Panc1 (cell line): ENCODE results near the gene FILIP1L.

Experiments
- POLR2AphosphoS5 ChIP-seq: IDR thresholded peaks from 2 replicates; pipeline ENCODE4 v1.6.1; 2012; ENCODE audit warnings: mild to moderate bottlenecking, low read depth, low read length, moderate library complexity
- SIN3A ChIP-seq: IDR thresholded peaks from 2 replicates; pipeline ENCODE4 v1.6.1; 2012; ENCODE audit warnings: low read depth, mild to moderate bottlenecking, low read length, moderate library complexity, borderline replicate concordance; ENCODE audit not compliant: insufficient read depth
- TCF7L2 ChIP-seq: IDR thresholded peaks from 2 replicates; pipeline ENCODE4 v1.6.1; 2011; ENCODE audit warnings: mild to moderate bottlenecking, low read depth, low read length, inconsistent platforms
- TF ChIP-seq, protein P1 (sequence below): fragments of 450-650 bp; IDR thresholded peaks from 2 replicates; pipeline ENCODE4 v1.5.1; 2017; ENCODE audit warnings: mild to moderate bottlenecking

- TF ChIP-seq, protein P1, sequence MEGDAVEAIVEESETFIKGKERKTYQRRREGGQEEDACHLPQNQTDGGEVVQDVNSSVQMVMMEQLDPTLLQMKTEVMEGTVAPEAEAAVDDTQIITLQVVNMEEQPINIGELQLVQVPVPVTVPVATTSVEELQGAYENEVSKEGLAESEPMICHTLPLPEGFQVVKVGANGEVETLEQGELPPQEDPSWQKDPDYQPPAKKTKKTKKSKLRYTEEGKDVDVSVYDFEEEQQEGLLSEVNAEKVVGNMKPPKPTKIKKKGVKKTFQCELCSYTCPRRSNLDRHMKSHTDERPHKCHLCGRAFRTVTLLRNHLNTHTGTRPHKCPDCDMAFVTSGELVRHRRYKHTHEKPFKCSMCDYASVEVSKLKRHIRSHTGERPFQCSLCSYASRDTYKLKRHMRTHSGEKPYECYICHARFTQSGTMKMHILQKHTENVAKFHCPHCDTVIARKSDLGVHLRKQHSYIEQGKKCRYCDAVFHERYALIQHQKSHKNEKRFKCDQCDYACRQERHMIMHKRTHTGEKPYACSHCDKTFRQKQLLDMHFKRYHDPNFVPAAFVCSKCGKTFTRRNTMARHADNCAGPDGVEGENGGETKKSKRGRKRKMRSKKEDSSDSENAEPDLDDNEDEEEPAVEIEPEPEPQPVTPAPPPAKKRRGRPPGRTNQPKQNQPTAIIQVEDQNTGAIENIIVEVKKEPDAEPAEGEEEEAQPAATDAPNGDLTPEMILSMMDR, result no peak
- TF ChIP-seq POLR2AphosphoS5 (no peak), SIN3A (no peak), TCF7L2 (no peak)
These were observed 129.6 kb downstream of the FILIP1L start for GRCh38 chr3:99984668-99985067.
